GM19372 (cell line): ENCODE results near the gene CCNA2.

Source experiments
- ATAC-seq: cut with Tn5 transposase; IDR thresholded peaks from one replicate; pipeline ENCODE4 v1.9.1; 2021; ENCODE audit warnings: mild to moderate bottlenecking, low read depth, moderate library complexity; ENCODE audit not compliant: unreplicated experiment

Gene CCNA2

GRCh38 chr4:121778991-121779628, 44.6 kb downstream of the CCNA2 start:
- no peak for ATAC-seq

- ATAC-seq = no peak
These were observed 46.1 kb downstream of the CCNA2 start for GRCh38 chr4:121777625-121778024.

- no peak for ATAC-seq
These were observed 46.9 kb downstream of the CCNA2 start for GRCh38 chr4:121776610-121777401.

GRCh38 chr4:121773883-121774282, 49.8 kb downstream of the CCNA2 start:
- no peak for ATAC-seq

GRCh38 chr4:121771869-121772268, 51.8 kb downstream of the CCNA2 start:
- ATAC-seq = no peak

- no peak for ATAC-seq
These were observed 54.3 kb downstream of the CCNA2 start for GRCh38 chr4:121769341-121769740.

- ATAC-seq = no peak
These were observed 56.5 kb downstream of the CCNA2 start for GRCh38 chr4:121767166-121767565.
